ELR (cell line): ENCODE data around the gene DSTN.
"Not testable (repeated sequence)": the region's sequence is repeated elsewhere in the genome, so short reads cannot be mapped to it uniquely, and the experiment has no call there.

Experiments used
- DNase-seq: peaks from one replicate; pipeline ENCODE4 v3.0.0-alpha.2; 2015; ENCODE audit warnings: low read depth

The DSTN gene

GRCh38 chr20:17650301-17651128 lies 80.6 kb downstream of the DSTN start:
- no peak for DNase-seq

- no peak for DNase-seq
Measured at GRCh38 chr20:17651129-17651759, 81.4 kb downstream of the DSTN start.

GRCh38 chr20:17651760-17652388 lies 82.0 kb downstream of the DSTN start:
- DNase-seq: no peak

GRCh38 chr20:17652411-17652810 lies 82.5 kb downstream of the DSTN start:
- no peak for DNase-seq

GRCh38 chr20:17653835-17654648 lies 84.2 kb downstream of the DSTN start:
- DNase-seq: no peak

- peak; percentile 71 for DNase-seq
Measured at GRCh38 chr20:17654649-17655285, 84.9 kb downstream of the DSTN start.

GRCh38 chr20:17655286-17655651 lies 85.4 kb downstream of the DSTN start:
- peak; percentile 16 for DNase-seq

- peak; percentile 37 for DNase-seq
Measured at GRCh38 chr20:17655865-17656479, 86.1 kb downstream of the DSTN start.

GRCh38 chr20:17657079-17657825 lies 87.4 kb downstream of the DSTN start:
- DNase-seq: no peak

- DNase-seq: no peak
Measured at GRCh38 chr20:17657898-17658647, 88.2 kb downstream of the DSTN start.

GRCh38 chr20:17658648-17658993 lies 88.7 kb downstream of the DSTN start:
- DNase-seq: no peak

GRCh38 chr20:17659344-17659743 lies 89.5 kb downstream of the DSTN start:
- DNase-seq: not testable (repeated sequence)
